K562 (cell line): ENCODE measurements around the gene RNU2-63P. TPM values are rescaled to one million over a fixed set of nuclear protein-coding genes. Genes with fewer than 3 reads are reported as not detected.

Experiments
- CBFB ChIP-seq: sonication (generic); formaldehyde crosslinking; IDR thresholded peaks from 2 replicates; pipeline ENCODE4 v1.4.0; 2020; ENCODE audit warnings: mild to moderate bottlenecking, missing genetic modification reagents
- CEBPG ChIP-seq, 3 experiments: fragments of 200-800 bp in 1 of 3; sonication (Bioruptor generic) in 1 of 3; sonication (generic) in 1 of 3; formaldehyde crosslinking in 1 of 3; IDR thresholded peaks in 2 of 3; conservative IDR thresholded peaks in 1 of 3; 2 replicates each; pipeline versions ENCODE4 v1.6.1 to v1.8.0; 2016 to 2022; ENCODE audit warnings: missing compliant biosample characterization in 2 of 3, missing genetic modification characterization in 2 of 3, mild to moderate bottlenecking in 1 of 3, missing genetic modification reagents in 1 of 3
- ETV1 ChIP-seq: fragments of 450-650 bp; conservative IDR thresholded peaks from 2 replicates; pipeline ENCODE4 v1.6.1; 2016; ENCODE audit warnings: missing genetic modification characterization, control low read depth, low read depth, missing compliant biosample characterization
- FOXJ3 ChIP-seq: sonication (generic); formaldehyde crosslinking; IDR thresholded peaks from 2 replicates; pipeline ENCODE4 v1.4.0; 2020; ENCODE audit warnings: mild to moderate bottlenecking, missing genetic modification reagents
- FOXK2 ChIP-seq, 2 experiments: fragments of 450-650 bp; IDR thresholded peaks in 1 of 2; conservative IDR thresholded peaks in 1 of 2; 2 replicates each; pipeline ENCODE4 v1.6.1; 2016; ENCODE audit warnings: low read depth in 2 of 2, mild to moderate bottlenecking in 1 of 2
- GABPA ChIP-seq: fragments of 200-800 bp; sonication (Bioruptor generic); conservative IDR thresholded peaks from 2 replicates; pipeline ENCODE4 v1.6.1; 2016; ENCODE audit warnings: low read depth, missing genetic modification characterization, missing compliant biosample characterization
- JUND ChIP-seq, 2 experiments: IDR thresholded peaks; 2 replicates in 1 of 2; 3 replicates in 1 of 2; pipeline ENCODE4 v1.6.1; 2011; ENCODE audit warnings: borderline replicate concordance in 2 of 2, low read depth in 2 of 2, low read length in 2 of 2, improper control_type of control experiment in 1 of 2, missing biosample characterization in 1 of 2, missing genetic modification characterization in 1 of 2, missing genetic modification reagents in 1 of 2
- KLF16 ChIP-seq: IDR thresholded peaks from 2 replicates; pipeline ENCODE4 v1.6.1; 2016; ENCODE audit warnings: antibody characterized with exemption
- MBD2 ChIP-seq: sonication (generic); IDR thresholded peaks from 2 replicates; pipeline ENCODE4 v1.6.1; 2016; ENCODE audit warnings: low read depth, borderline replicate concordance
- MEIS2 ChIP-seq: fragments of 450-650 bp; IDR thresholded peaks from 2 replicates; pipeline ENCODE4 v1.6.1; 2014; ENCODE audit warnings: mild to moderate bottlenecking; ENCODE audit not compliant: partially characterized antibody
- NR3C1 ChIP-seq: sonication (generic); formaldehyde crosslinking; IDR thresholded peaks from 2 replicates; pipeline ENCODE4 v1.8.1; 2022; ENCODE audit warnings: missing genetic modification reagents
- RBM34 ChIP-seq: fragments of 200-400 bp; formaldehyde crosslinking; IDR thresholded peaks from 2 replicates; pipeline ENCODE4 v1.6.1; 2018; ENCODE audit warnings: low read length, borderline replicate concordance; ENCODE audit not compliant: insufficient read depth
- RCOR1 ChIP-seq, 2 experiments: IDR thresholded peaks; 2 replicates each; pipeline ENCODE4 v1.6.1; 2012; ENCODE audit warnings: low read depth in 2 of 2, low read length in 2 of 2, borderline replicate concordance in 1 of 2, improper control_type of control experiment in 1 of 2
- ZBTB8A ChIP-seq: fragments of 450-650 bp; IDR thresholded peaks from 2 replicates; pipeline ENCODE4 v1.6.1; 2018; ENCODE audit warnings: mild to moderate bottlenecking, moderate library complexity; ENCODE audit not compliant: partially characterized antibody
- ZNF134 ChIP-seq: fragments of 250-450 bp; sonication (Bioruptor Pico); conservative IDR thresholded peaks from 2 replicates; pipeline ENCODE4 v1.4.0; 2020
- ZNF444 ChIP-seq: fragments of 250-450 bp; sonication (Bioruptor Pico); IDR thresholded peaks from 2 replicates; pipeline ENCODE4 v1.4.0; 2020; ENCODE audit warnings: mild to moderate bottlenecking, moderate library complexity
- ZNF766 ChIP-seq: fragments of 200-800 bp; sonication (Bioruptor generic); conservative IDR thresholded peaks from 2 replicates; pipeline ENCODE4 v1.6.1; 2016; ENCODE audit warnings: missing genetic modification characterization, missing compliant biosample characterization
- polyA plus RNA-seq, 8 experiments: library from polyadenylated mRNA; depleted of rRNA in 4 of 8; stranded (reverse) in 5 of 8; unstranded in 3 of 8; fragments of >200 nt; fragmentation: Nextera tagmentation in 2 of 8; fragmentation: Illumina TruSeq in 1 of 8; extraction: Ambion mirVana in 2 of 8; extraction: Trizol in 1 of 8; gene quantifications; 2 replicates each; pipeline versions ENCODE4 v1.2.1 to v1.2.3, GENCODE V29; 2011 to 2014; ENCODE audit warnings: inconsistent platforms in 1 of 8, missing spikeins in 1 of 8
- total RNA-seq, 7 experiments: library from RNA; depleted of rRNA in 6 of 7; stranded (reverse); fragments of >200 nt in 6 of 7; fragmentation: Illumina TruSeq in 2 of 7; extraction: Trizol in 2 of 7; gene quantifications; 2 replicates each; pipeline versions ENCODE4 v1.2.1 to v1.2.3, GENCODE V29; 2011 to 2021; ENCODE audit warnings: low replicate concordance in 1 of 7
- TF ChIP-seq, protein P1 (sequence below), 3 experiments: IDR thresholded peaks in 2 of 3; conservative IDR thresholded peaks in 1 of 3; 2 replicates each; pipeline ENCODE4 v1.5.1; 2011 to 2012; ENCODE audit warnings: low read length in 3 of 3, mild to moderate bottlenecking in 3 of 3, control low read depth in 2 of 3, improper control_type of control experiment in 1 of 3, inconsistent platforms in 1 of 3, low read depth in 1 of 3, mixed read lengths in 1 of 3, moderate library complexity in 1 of 3; ENCODE audit not compliant: insufficient read depth in 2 of 3
- TF ChIP-seq, protein P2 (sequence below): fragments of 450-650 bp; formaldehyde crosslinking; IDR thresholded peaks from 2 replicates; pipeline ENCODE4 v1.4.0; 2020; ENCODE audit warnings: mild to moderate bottlenecking, moderate library complexity

Gene RNU2-63P
- total and polyA plus RNA-seq, 9 of the 15 experiments (the other 6 are each of a cell fraction or from before 2014, with no cell fraction given), result 5.8 to 253 (median 169) TPM; not detected in 4

DNA sequence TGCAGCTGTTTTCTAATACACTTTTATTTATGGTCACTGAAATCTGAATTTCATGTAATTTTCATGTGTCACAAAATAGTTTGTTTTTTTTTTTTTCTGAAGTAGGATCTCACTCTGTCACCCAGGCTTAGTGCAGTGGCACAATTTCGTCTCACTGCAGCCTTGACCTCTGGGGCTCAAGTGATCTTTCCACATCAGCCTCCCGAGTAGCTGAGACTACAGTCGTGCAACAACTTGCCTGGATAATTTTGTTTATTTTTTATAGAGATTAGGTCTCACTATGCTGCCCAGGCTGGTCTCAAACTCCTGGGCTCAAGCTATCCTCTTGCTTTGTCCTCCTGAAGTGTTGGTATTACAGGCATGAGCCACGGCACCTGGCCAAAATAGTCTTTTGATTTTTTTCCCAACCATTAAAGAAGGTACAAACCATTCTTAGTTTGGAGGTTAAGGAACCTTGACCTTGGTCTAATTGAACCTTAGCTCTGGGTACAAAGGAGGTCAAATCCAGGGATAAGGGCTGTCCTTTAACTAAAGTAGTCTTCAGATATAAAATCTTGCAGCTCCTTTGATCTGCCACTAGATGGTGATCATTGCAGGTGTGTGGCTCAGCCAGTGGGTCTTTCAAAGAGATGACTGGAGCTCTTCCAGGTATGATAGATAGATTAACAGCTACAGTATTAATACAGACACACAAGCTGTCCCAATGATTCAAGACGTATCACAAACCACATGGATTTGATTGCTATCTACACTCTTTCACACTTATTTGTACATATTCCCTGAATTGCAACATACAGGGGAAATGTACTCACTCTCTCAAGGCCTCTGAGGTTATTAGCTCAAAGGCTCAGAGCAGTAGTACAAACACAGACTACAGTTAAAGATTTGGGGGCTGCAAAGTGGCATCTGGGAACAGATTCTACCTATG is 43.9 kb upstream of the RNU2-63P start (continued):
- TF ChIP-seq, protein P1, sequence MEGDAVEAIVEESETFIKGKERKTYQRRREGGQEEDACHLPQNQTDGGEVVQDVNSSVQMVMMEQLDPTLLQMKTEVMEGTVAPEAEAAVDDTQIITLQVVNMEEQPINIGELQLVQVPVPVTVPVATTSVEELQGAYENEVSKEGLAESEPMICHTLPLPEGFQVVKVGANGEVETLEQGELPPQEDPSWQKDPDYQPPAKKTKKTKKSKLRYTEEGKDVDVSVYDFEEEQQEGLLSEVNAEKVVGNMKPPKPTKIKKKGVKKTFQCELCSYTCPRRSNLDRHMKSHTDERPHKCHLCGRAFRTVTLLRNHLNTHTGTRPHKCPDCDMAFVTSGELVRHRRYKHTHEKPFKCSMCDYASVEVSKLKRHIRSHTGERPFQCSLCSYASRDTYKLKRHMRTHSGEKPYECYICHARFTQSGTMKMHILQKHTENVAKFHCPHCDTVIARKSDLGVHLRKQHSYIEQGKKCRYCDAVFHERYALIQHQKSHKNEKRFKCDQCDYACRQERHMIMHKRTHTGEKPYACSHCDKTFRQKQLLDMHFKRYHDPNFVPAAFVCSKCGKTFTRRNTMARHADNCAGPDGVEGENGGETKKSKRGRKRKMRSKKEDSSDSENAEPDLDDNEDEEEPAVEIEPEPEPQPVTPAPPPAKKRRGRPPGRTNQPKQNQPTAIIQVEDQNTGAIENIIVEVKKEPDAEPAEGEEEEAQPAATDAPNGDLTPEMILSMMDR (IDR thresholded peaks at IDR 0.05 in 2 of 3, conservative IDR thresholded peaks at IDR 0.05 in 1 of 3; ENCODE audit: insufficient read depth in 2 of 3, low read depth in 1 of 3, low read length in 3 of 3), result peak; percentile 70 to 90 (median 76)
- TF ChIP-seq FOXK2 (conservative IDR thresholded peaks at IDR 0.05 in 1 of 2, IDR thresholded peaks at IDR 0.05 in 1 of 2; ENCODE audit: low read depth in 2 of 2), result no peak
- TF ChIP-seq ZNF766 (CRISPR knock-in tag), result 0 out of 2 replicates have a peak, but pooled peaks have one; percentile 27
- TF ChIP-seq ZBTB8A, result no peak
- TF ChIP-seq FOXJ3 (CRISPR knock-in tag), result no peak
- no peak for TF ChIP-seq RBM34
- no peak for TF ChIP-seq ZNF444 (CRISPR knock-in tag)
- TF ChIP-seq KLF16, result 0 out of 2 replicates have a peak, but pooled peaks have one; percentile 32
- no peak for TF ChIP-seq CEBPG (CRISPR knock-in tag; IDR thresholded peaks at IDR 0.05)
- TF ChIP-seq CEBPG (tag; conservative IDR thresholded peaks at IDR 0.05 in 1 of 2, IDR thresholded peaks at IDR 0.05 in 1 of 2), result peak; percentile 70 to 89
- peak; percentile 1 for TF ChIP-seq MEIS2
- no peak for TF ChIP-seq MBD2
- peak; percentile 17; the same call in 1 of the 2 replicates for TF ChIP-seq JUND (IDR thresholded peaks at IDR 0.05; ENCODE audit: borderline replicate concordance, low read depth, low read length)
- no peak for TF ChIP-seq JUND (tag; IDR thresholded peaks at IDR 0.05; ENCODE audit: borderline replicate concordance, low read depth, low read length)
- no peak for TF ChIP-seq ETV1 (tag)
- no peak for TF ChIP-seq GABPA (tag)
- TF ChIP-seq RCOR1 (IDR thresholded peaks at IDR 0.05; ENCODE audit: borderline replicate concordance in 1 of 2, low read depth in 2 of 2, low read length in 2 of 2), result no peak
- TF ChIP-seq NR3C1 (CRISPR knock-in tag), result no peak
- TF ChIP-seq ZNF134, result no peak
- TF ChIP-seq, protein P2, sequence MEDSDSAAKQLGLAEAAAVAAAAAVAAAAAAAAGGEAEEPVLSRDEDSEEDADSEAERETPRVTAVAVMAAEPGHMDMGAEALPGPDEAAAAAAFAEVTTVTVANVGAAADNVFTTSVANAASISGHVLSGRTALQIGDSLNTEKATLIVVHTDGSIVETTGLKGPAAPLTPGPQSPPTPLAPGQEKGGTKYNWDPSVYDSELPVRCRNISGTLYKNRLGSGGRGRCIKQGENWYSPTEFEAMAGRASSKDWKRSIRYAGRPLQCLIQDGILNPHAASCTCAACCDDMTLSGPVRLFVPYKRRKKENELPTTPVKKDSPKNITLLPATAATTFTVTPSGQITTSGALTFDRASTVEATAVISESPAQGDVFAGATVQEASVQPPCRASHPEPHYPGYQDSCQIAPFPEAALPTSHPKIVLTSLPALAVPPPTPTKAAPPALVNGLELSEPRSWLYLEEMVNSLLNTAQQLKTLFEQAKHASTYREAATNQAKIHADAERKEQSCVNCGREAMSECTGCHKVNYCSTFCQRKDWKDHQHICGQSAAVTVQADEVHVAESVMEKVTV (CRISPR knock-in tag), result peak; percentile 64
- no peak for TF ChIP-seq CBFB (CRISPR knock-in tag)
